SU-DHL-6 (cell line): ENCODE measurements around the gene COPS2.

Experiments
- H2AFZ ChIP-seq: fragments of 200-600 bp; sonication (generic); 2 replicates; pipeline ENCODE4 v1.6.1; 2014; ENCODE audit warnings: low read depth, mild to moderate bottlenecking, moderate library complexity, mixed read lengths, antibody characterized with exemption, low read length; ENCODE audit not compliant: severe bottlenecking
- H3F3A ChIP-seq: fragments of 200-600 bp; shearing (Covaris generic); 2 replicates; pipeline ENCODE4 v1.6.0; 2016; ENCODE audit warnings: antibody characterized with exemption, mild to moderate bottlenecking; ENCODE audit not compliant: insufficient read depth
- H3K27ac ChIP-seq: fragments of 200-600 bp; sonication (generic); 2 replicates; pipeline ENCODE4 v1.5.1; 2016; ENCODE audit warnings: low read depth, mild to moderate bottlenecking, low read length, moderate library complexity, mixed read lengths
- H3K27me3 ChIP-seq: fragments of 200-600 bp; sonication (generic), shearing (Covaris generic); 2 replicates; pipeline ENCODE4 v1.6.0; 2014; ENCODE audit warnings: mild to moderate bottlenecking, low read length
- H3K36me3 ChIP-seq: fragments of 200-600 bp; sonication (generic); 2 replicates; pipeline ENCODE4 v1.6.1; 2014; ENCODE audit warnings: mild to moderate bottlenecking, low read length, mixed read lengths
- H3K4me2 ChIP-seq: fragments of 300-600, 200-600 bp; shearing (Covaris generic), sonication (generic); 2 replicates; pipeline ENCODE4 v1.6.0; 2014; ENCODE audit warnings: low read length, low read depth, mild to moderate bottlenecking; ENCODE audit not compliant: poor library complexity, severe bottlenecking
- H3K4me3 ChIP-seq: fragments of 200-600 bp; sonication (generic); 2 replicates; pipeline ENCODE4 v1.5.1; 2014; ENCODE audit warnings: antibody characterized with exemption, low read length, mild to moderate bottlenecking, mixed read lengths; ENCODE audit not compliant: insufficient read depth, poor library complexity, severe bottlenecking
- H3K79me2 ChIP-seq: fragments of 200-600 bp; sonication (generic); 2 replicates; pipeline ENCODE4 v1.6.1; 2014; ENCODE audit warnings: mild to moderate bottlenecking, low read length, moderate library complexity; ENCODE audit not compliant: insufficient read depth
- H3K9ac ChIP-seq: fragments of 200-600 bp; sonication (generic); 2 replicates; pipeline ENCODE4 v1.7.0; 2014; ENCODE audit warnings: mild to moderate bottlenecking, low read length
- H3K9me2 ChIP-seq: fragments of 200-600 bp; sonication (generic); replicated peaks from 2 replicates; pipeline ENCODE4 v1.6.1; 2014; ENCODE audit warnings: low read length; ENCODE audit not compliant: insufficient read depth
- H3K9me3 ChIP-seq: fragments of 200-600 bp; sonication (generic); 2 replicates; pipeline ENCODE4 v1.6.1; 2014; ENCODE audit warnings: low read length, mixed read lengths; ENCODE audit not compliant: insufficient read depth
- H4K20me1 ChIP-seq: fragments of 200-600 bp; sonication (generic); 2 replicates; pipeline ENCODE4 v1.6.1; 2014; ENCODE audit warnings: low read depth, mild to moderate bottlenecking, antibody characterized with exemption, low read length, moderate library complexity, mixed read lengths
- EZH2phosphoT487 ChIP-seq: fragments of 200-600 bp; sonication (generic), shearing (Covaris generic); conservative IDR thresholded peaks from 2 replicates; pipeline ENCODE4 v1.6.1; 2018; ENCODE audit warnings: mild to moderate bottlenecking, antibody characterized with exemption, low read length, moderate library complexity, mixed read lengths
- TF ChIP-seq, protein P1 (sequence below): fragments of 200-600 bp; sonication (generic); IDR thresholded peaks from one replicate; pipeline ENCODE4 v1.5.1; 2017; ENCODE audit warnings: antibody characterized with exemption, mild to moderate bottlenecking, low read length, moderate library complexity; ENCODE audit not compliant: insufficient read depth, poor library complexity, severe bottlenecking

COPS2 gene

DNA sequence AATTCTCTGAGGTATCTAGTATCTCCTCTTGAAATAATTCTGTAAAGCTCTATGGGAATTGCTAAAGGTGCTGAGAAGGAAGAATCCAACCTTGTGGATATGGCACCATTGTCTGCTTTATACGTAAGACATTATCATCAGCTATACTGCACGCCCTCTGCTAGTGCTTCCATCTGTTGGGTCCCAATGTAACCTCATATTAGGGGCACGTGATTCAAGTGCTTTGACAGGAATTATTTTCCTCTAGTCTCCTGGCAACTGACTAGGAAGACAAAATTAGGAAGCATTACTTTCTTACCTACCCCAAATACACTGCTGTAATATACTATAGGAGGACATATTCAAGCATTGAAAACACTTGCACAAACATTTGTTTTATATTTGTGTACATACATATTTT lies 24.0 kb downstream of the COPS2 start:
- Histone ChIP-seq H3K27ac (no peak overlapping the region), H3K4me2 (no peak overlapping the region), H4K20me1 (peaks cover 3% of the 10 kb centered on the region; the same call in 1 of the 2 replicates), H3K9me2 (no peaks in the 10 kb centered on the region), H3K4me3 (no peak overlapping the region), H3K36me3 (peaks cover 83% of the 10 kb centered on the region), H3F3A (0 out of 2 replicates have a peak, but pooled peaks cover 9% of the 10 kb centered on the region), H3K9ac (no peak overlapping the region), H3K9me3 (no peaks in the 10 kb centered on the region), H3K79me2 (no peaks in the 10 kb centered on the region), H2AFZ (no peak overlapping the region), H3K27me3 (no peaks in the 10 kb centered on the region)
- TF ChIP-seq EZH2phosphoT487 = no peak
- TF ChIP-seq, protein P1, sequence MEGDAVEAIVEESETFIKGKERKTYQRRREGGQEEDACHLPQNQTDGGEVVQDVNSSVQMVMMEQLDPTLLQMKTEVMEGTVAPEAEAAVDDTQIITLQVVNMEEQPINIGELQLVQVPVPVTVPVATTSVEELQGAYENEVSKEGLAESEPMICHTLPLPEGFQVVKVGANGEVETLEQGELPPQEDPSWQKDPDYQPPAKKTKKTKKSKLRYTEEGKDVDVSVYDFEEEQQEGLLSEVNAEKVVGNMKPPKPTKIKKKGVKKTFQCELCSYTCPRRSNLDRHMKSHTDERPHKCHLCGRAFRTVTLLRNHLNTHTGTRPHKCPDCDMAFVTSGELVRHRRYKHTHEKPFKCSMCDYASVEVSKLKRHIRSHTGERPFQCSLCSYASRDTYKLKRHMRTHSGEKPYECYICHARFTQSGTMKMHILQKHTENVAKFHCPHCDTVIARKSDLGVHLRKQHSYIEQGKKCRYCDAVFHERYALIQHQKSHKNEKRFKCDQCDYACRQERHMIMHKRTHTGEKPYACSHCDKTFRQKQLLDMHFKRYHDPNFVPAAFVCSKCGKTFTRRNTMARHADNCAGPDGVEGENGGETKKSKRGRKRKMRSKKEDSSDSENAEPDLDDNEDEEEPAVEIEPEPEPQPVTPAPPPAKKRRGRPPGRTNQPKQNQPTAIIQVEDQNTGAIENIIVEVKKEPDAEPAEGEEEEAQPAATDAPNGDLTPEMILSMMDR = no peak

DNA sequence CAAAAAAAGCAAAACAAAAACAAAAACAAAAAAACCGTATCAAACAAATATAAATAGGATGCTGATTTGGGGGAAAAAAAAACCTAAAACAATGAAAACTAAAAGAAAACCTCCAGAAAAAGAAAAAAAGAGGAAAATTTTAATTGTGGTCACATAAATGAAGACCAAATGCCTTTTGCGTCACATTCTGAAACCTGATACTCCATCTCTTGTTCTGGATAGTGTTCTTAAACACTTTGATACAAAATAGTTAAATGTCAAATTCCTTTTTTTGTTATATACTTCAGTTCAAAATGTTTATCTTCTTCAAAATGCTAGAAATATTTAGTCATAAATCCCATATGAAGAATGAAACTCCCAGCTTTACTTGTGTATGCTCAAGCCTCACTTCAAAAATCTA lies 31.0 kb downstream of the COPS2 start:
- Histone ChIP-seq H3F3A (peaks cover 11% of the 10 kb centered on the region; the same call in 1 of the 2 replicates), H3K79me2 (no peaks in the 10 kb centered on the region), H3K36me3 (peaks cover 32% of the 10 kb centered on the region; the same call in 1 of the 2 replicates), H3K9me2 (no peaks in the 10 kb centered on the region), H4K20me1 (peaks cover 3% of the 10 kb centered on the region; the same call in 1 of the 2 replicates), H3K27me3 (no peaks in the 10 kb centered on the region), H3K9ac (no peak overlapping the region), H3K9me3 (no peaks in the 10 kb centered on the region), H3K4me2 (no peak overlapping the region), H3K4me3 (no peak overlapping the region), H3K27ac (no peak overlapping the region), H2AFZ (no peak overlapping the region)
- no peak for TF ChIP-seq EZH2phosphoT487
- TF ChIP-seq, protein P1 = no peak

- peaks cover 11% of the 10 kb centered on the region; the same call in 1 of the 2 replicates for H3F3A ChIP-seq
- H4K20me1 ChIP-seq = peaks cover 3% of the 10 kb centered on the region; the same call in 1 of the 2 replicates
- no peak overlapping the region for H3K4me2 ChIP-seq
- no peak overlapping the region for H3K4me3 ChIP-seq
- no peaks in the 10 kb centered on the region for H3K9me2 ChIP-seq
- H3K27ac ChIP-seq = no peak overlapping the region
- TF ChIP-seq, protein P1 = no peak
- no peak for TF ChIP-seq EZH2phosphoT487
- no peak overlapping the region for H2AFZ ChIP-seq
- H3K27me3 ChIP-seq = no peaks in the 10 kb centered on the region
- H3K9me3 ChIP-seq = no peaks in the 10 kb centered on the region
- H3K36me3 ChIP-seq = peaks cover 19% of the 10 kb centered on the region; the same call in 1 of the 2 replicates
- no peaks in the 10 kb centered on the region for H3K79me2 ChIP-seq
- H3K9ac ChIP-seq = no peak overlapping the region
Measured at GRCh38 chr15:49122541-49123062, 32.8 kb downstream of the COPS2 start.
